ENCODE data around the gene PIH1D1. TPM values are rescaled to one million over a fixed set of nuclear protein-coding genes. Genes with fewer than 3 reads are reported as not detected.

The PIH1D1 gene
- total RNA-seq, 3 donors from 2014 or later = 95.0 to 105 (median 105) TPM

DNA sequence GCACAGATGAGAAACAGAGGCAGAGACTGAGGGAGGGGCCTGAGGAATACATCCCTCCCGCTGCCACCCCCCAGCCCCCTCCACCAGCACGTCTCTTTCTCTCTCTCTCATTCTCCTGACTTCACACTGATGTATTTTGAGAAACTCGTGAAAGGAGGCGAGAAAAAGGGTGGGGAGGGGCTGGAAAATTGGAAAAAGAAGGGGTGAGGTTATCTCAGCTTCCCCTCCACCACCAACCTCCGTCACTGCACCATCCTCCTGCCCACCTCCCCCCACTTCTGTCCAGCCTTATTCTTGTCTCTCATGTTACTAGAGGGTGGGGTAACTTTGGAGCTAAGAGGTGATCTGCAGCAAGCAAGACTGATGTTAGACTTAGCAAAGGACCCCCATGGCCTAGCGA is 11.8 kb downstream of the PIH1D1 start:
- peaks cover 31% of the 10 kb centered on the region for H3K4me1 Mint-ChIP-seq (ENCODE audit: low read depth)
- no peak for DNase-seq
- ATAC-seq = no peak
- H3K9me3 Mint-ChIP-seq = no peaks in the 10 kb centered on the region
- H3K36me3 Mint-ChIP-seq (ENCODE audit: insufficient read depth) = no peaks in the 10 kb centered on the region
- H3K27me3 Mint-ChIP-seq (ENCODE audit: low read depth) = peaks cover 76% of the 10 kb centered on the region
- no peak overlapping the region for H3K4me3 Mint-ChIP-seq

DNA sequence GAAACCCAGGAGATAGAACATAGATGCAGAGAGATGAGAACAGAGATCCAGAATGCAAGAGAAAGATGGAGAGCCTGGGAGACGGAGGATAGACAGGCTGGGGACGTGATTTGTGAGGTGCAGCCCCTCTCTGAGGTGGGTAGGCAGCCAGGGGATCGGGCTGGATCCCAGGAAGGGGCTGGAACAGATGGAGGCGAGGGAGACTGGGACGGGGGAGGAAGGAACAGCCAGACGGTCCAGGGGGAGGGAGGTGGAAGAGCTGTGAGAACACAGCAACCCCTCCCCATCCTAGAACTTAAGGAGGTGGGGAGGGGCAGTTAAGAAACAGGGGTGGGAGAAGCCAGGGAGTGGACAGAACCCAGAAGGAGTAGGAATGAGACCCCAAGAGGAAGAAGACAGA is 13.4 kb downstream of the PIH1D1 start:
- peaks cover 29% of the 10 kb centered on the region for H3K4me1 Mint-ChIP-seq (ENCODE audit: low read depth)
- no peaks in the 10 kb centered on the region for H3K9me3 Mint-ChIP-seq

DNA sequence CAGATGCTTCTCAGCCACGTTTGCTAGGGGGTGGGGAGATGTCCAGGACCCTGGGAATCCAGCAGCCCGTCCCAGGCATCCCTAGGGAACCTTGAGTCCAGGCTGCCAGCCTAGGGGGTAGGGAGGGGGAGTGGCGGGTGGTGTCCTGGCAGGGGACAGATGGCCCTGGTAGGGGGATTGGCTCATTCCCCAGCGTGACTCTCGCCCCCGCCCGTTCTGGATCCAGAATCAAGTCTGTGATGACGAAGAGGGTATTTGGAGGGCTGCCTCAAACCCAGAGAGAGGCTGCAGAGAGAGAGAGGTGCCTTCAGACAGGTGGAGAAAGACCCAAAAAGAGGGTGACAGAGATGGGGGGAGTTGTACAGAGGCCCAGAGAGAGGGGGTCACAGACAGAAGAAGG is 14.4 kb downstream of the PIH1D1 start:
- H3K9me3 Mint-ChIP-seq = no peaks in the 10 kb centered on the region
- H3K27me3 Mint-ChIP-seq (ENCODE audit: low read depth) = peaks cover 94% of the 10 kb centered on the region
- peaks cover 31% of the 10 kb centered on the region for H3K4me1 Mint-ChIP-seq (ENCODE audit: low read depth)
- H3K36me3 Mint-ChIP-seq (ENCODE audit: insufficient read depth) = no peaks in the 10 kb centered on the region
- no peak overlapping the region for H3K4me3 Mint-ChIP-seq
- no peak for ATAC-seq
- no peak for DNase-seq

More for the DNA sequence above, 13.4 kb downstream of the PIH1D1 start:
- Mint-ChIP-seq H3K27me3 (ENCODE audit: low read depth) (peaks cover 91% of the 10 kb centered on the region), H3K36me3 (ENCODE audit: insufficient read depth) (no peaks in the 10 kb centered on the region), H3K4me3 (no peak overlapping the region)
- DNase-seq (no peak), ATAC-seq (no peak)

DNA sequence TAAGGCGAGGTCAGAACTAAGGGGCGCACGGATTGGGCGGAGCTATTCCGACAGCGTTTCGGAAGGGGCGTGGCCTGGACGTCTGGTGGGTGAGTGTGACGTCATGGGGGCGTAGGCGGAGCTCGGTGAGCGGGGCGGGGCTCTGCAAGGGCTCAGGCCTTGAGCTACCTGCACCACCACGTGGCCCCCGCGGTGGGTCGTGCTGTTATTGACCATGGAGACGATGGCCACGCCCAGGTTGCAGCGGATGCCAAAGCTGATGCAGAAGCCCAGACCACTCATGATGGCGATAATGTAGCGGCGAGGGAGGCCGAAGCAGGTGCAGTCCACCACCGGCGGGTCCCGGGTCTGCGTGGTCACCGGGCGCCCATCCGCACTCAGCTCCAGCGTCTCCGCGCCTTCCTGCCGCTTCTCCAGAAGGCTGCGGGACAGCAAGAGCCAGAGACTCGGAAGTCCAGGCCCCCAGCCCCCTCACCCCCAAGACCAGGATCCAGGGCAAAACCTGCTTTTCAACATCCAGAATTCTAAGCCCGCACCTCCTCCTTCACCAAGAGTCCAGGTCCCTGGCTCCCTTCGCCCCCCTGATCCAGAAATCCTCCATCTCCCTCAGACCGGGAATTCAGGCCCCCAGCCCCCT is 15.1 kb downstream of the PIH1D1 start:
- Mint-ChIP-seq H3K36me3 (ENCODE audit: insufficient read depth) (no peaks in the 10 kb centered on the region), H3K27me3 (ENCODE audit: low read depth) (peaks cover 93% of the 10 kb centered on the region), H3K4me3 (no peak overlapping the region), H3K9me3 (no peaks in the 10 kb centered on the region), H3K4me1 (ENCODE audit: low read depth) (peaks cover 27% of the 10 kb centered on the region)
- DNase-seq = peak; percentile 47
- peak in 1 of 2 donors; percentile 15 for ATAC-seq

DNA sequence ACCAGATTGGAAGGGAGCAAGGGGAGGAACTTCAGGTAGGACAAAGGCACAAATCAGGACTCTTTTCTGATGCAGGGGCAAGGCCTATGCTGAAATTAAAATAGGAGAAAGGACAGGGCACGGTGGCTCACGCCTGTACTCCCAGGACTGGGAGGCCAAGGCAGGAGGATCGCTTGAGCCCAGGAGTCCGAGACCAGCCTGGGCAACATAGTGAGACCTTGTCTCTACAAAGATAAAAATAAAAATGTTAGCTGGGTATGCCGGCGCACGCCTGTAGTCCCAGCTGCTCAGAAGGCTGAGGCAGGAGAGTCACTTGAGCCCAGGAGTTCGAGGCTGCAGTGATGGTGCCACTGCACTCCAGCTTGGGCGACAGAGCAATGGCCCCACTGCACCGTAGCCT is 15.9 kb downstream of the PIH1D1 start:
- H3K4me1 Mint-ChIP-seq (ENCODE audit: low read depth) = peaks cover 28% of the 10 kb centered on the region

DNA sequence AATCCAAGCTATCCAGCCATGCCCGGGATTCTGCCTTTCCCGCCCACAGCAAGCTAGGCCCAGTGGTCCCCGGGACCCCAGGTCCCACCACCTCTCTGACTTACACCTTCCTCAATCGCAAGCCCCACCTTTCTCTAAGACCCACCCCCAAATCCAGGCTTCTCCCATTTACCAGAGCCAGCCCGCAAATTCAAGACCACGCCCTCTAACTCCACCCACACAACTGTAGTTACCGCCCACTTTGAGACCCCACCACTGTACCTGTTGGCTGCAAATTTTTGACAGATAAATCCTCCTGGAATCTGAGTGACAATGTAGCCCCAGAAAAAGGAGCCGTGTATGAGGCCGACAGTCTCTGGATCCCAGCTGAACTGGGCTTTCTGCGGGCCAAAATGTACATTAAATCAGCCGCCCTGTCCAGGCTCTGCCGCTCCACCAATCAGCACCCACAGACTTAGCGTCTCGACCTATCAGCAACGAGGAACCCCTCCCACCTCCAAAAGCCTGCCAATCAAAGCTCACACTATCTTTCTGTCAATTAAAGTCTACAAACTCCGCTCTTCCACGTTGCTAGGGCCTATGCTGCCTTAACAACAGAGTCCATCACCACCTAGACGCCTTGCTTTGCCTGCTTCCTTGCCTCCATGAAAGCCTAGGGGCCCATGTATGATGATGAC is 16.6 kb downstream of the PIH1D1 start:
- H3K27me3 Mint-ChIP-seq (ENCODE audit: low read depth) = peaks cover 95% of the 10 kb centered on the region
- peaks cover 26% of the 10 kb centered on the region for H3K4me1 Mint-ChIP-seq (ENCODE audit: low read depth)

More for the DNA sequence above, 15.9 kb downstream of the PIH1D1 start:
- no peak for ATAC-seq
- Mint-ChIP-seq H3K9me3 (no peaks in the 10 kb centered on the region), H3K27me3 (ENCODE audit: low read depth) (peaks cover 96% of the 10 kb centered on the region), H3K4me3 (no peak overlapping the region), H3K36me3 (ENCODE audit: insufficient read depth) (no peaks in the 10 kb centered on the region)
- DNase-seq = no peak

DNA sequence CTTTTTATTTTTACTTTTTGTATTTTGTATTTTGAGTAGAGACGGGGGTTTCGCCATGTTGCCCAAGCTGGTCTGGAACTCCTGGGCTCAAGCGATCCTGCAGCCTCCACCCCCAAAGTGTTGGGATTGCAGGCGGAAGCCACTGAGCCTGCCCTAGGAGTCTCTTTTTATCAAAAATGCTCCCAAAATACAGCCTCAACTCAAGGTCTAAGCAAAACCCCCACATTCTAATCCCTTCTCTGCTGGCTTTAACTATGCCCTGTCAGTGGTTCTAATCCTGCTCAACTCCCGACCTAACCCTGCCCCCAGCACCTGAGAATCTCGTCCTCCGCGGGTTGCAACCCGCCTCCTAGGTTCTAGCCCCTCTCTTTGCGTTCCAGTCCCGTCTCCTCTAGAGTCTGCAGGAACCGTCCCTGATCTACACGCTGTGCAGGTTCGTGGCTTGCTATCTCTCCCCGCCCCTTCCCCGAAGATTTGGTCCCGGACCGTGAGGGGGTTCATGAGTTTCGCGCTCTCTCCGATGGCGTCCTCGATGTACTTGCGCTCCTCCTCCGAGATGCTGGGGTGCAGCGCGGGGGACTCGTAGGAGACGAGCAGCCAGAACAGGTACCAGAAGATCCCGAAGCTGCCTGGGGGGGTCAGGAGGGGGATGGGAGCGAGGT is 18.2 kb downstream of the PIH1D1 start:
- Mint-ChIP-seq H3K4me1 (ENCODE audit: low read depth) (peaks cover 30% of the 10 kb centered on the region), H3K36me3 (ENCODE audit: insufficient read depth) (no peaks in the 10 kb centered on the region), H3K4me3 (peak overlapping the region; percentile 6), H3K9me3 (no peaks in the 10 kb centered on the region), H3K27me3 (ENCODE audit: low read depth) (peaks cover 92% of the 10 kb centered on the region)
- ATAC-seq = no peak
- DNase-seq = no peak

More for the DNA sequence above, 16.6 kb downstream of the PIH1D1 start:
- ATAC-seq (no peak), DNase-seq (no peak)
- no peaks in the 10 kb centered on the region for H3K36me3 Mint-ChIP-seq (ENCODE audit: insufficient read depth)
- H3K4me3 Mint-ChIP-seq = no peak overlapping the region
- H3K9me3 Mint-ChIP-seq = no peaks in the 10 kb centered on the region

DNA sequence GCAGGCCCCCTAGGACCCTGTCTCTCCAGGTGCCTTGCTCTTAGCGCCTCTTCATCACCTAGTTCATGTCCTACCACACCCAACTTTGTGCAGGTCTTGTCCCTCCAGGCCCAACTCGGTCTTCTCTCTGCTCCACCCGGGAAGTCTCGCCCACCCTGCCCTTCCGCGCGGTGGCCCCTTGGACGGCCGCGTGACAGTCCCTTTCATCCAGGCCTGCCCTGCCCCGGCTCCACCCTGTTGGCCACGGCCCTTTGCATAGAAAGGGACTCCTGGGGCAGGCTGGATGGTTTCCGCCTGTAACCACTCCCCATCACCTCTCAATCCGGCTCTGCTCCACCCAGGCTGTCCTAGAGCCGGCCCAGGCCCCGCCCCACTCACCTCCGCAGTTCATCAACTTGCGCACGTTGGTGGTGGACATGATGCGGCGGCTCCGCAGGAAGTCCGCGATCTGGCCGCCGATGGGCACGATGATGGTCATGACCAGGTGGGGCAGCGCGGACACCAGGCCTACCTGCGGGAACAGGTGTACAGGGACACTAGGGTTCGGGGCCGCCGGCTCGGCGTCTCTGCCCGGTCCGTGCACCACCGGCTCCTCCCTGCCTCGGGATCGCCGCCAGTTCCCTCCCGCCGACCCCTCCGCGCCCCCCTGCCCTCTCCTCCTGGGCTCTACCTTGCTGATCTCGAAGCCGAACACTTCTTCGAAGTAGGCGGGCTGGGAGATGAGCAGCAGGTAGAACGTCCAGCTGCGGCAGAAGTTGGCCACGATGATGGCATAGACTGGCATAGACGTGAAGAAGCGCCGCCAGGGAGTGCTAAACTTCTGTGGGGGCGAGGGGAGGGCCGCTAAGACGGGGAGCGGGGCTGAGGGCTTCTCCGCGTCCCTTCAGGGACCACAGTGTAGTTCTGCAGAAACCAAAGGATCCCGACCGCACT is 19.2 kb downstream of the PIH1D1 start:
- ATAC-seq (peak in 1 of 2 donors; percentile 48), DNase-seq (no peak)
- H3K9me3 Mint-ChIP-seq = no peaks in the 10 kb centered on the region
- H3K4me3 Mint-ChIP-seq = no peak overlapping the region
- H3K27me3 Mint-ChIP-seq (ENCODE audit: low read depth) = peaks cover 91% of the 10 kb centered on the region
- H3K36me3 Mint-ChIP-seq (ENCODE audit: insufficient read depth) = no peaks in the 10 kb centered on the region
- peaks cover 37% of the 10 kb centered on the region for H3K4me1 Mint-ChIP-seq (ENCODE audit: low read depth)

DNA sequence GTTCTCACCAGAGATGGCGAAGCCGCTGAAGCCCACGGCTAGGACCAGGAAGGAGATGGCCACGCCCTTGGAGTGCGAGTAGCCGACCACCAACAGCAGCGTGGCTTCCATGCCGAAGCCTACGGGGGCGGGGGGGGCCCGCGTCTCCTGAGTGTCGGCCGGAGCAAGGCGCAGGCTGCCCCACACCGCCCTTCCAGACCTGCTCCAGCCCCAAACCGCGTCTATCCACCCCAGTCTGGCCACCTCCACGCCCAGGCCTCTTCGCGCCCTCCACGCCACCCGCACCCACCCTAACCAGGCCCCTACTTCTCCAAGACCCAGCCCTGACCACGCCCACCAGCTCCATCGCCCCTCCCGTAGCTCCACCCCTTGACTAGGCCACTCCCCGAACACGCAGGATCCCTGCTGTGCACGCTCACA is 20.3 kb downstream of the PIH1D1 start:
- no peak for DNase-seq
- Mint-ChIP-seq H3K27me3 (ENCODE audit: low read depth) (peaks cover 91% of the 10 kb centered on the region), H3K36me3 (ENCODE audit: insufficient read depth) (no peaks in the 10 kb centered on the region), H3K4me1 (ENCODE audit: low read depth) (peaks cover 44% of the 10 kb centered on the region), H3K4me3 (no peak overlapping the region), H3K9me3 (no peaks in the 10 kb centered on the region)
- no peak for ATAC-seq

DNA sequence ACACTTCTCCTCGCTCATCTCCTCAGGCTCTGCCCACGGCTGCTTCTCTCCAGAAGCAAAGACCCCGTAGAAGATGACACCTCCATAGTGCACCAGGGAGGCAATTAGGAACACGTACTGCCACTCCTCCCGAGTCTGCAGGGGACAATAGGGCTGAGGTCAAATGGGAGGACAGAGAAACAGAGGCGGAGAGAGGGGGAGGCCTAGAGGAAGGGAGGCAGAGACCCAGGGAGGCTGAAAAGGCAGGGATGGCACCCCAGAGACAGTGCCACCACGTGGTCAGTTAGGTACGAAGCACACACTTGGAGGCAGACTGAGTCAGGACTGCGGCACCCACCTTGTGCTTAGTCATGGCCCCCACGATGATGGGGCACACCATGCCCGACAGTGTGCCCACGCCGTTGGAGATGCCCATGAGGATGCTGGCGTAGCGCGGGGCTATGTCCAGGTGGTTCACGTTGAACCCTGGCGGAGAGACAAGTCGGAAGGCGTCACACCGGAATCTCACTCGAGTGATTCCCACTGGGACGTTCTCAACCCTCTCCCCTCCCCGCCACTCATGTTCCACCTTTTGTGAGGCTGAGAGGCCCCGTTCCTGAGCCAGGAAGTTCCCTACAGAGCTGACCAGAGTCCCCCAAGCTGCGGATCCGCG is 20.8 kb downstream of the PIH1D1 start:
- peaks cover 91% of the 10 kb centered on the region for H3K27me3 Mint-ChIP-seq (ENCODE audit: low read depth)
- H3K36me3 Mint-ChIP-seq (ENCODE audit: insufficient read depth) = no peaks in the 10 kb centered on the region
- DNase-seq = no peak
- no peaks in the 10 kb centered on the region for H3K9me3 Mint-ChIP-seq
- ATAC-seq = peak; percentile 55 to 61
- H3K4me1 Mint-ChIP-seq (ENCODE audit: low read depth) = peaks cover 41% of the 10 kb centered on the region
- H3K4me3 Mint-ChIP-seq = no peak overlapping the region

DNA sequence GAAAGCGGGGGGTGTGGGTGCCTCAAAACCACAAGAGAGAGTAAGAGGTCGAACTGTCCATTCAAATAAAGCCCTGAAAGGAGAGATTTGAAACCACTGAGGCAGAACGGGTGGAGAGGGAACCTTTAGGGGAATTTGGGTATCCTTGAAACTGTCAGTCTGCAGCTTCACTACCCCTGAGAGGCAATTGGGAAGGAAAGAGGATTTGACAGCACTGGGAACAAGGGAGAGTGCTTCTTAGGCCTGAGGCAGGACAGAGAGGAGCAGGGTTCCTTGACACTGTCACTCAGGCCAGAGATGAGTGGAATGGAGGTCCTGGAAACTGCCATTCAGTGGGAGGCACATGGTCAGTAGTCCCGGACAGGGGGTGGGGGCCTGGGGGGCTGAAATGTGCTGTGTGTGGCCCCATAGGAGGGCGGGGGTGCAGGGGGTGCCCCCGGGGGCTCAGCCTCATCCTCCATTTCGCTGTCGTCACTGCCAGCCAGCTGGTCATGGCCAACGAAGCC is 21.4 kb downstream of the PIH1D1 start:
- H3K27me3 Mint-ChIP-seq (ENCODE audit: low read depth) = peaks cover 91% of the 10 kb centered on the region
- H3K4me1 Mint-ChIP-seq (ENCODE audit: low read depth) = peaks cover 39% of the 10 kb centered on the region
- no peaks in the 10 kb centered on the region for H3K36me3 Mint-ChIP-seq (ENCODE audit: insufficient read depth)
- H3K9me3 Mint-ChIP-seq = no peaks in the 10 kb centered on the region
- no peak overlapping the region for H3K4me3 Mint-ChIP-seq
- ATAC-seq (no peak), DNase-seq (no peak)

DNA sequence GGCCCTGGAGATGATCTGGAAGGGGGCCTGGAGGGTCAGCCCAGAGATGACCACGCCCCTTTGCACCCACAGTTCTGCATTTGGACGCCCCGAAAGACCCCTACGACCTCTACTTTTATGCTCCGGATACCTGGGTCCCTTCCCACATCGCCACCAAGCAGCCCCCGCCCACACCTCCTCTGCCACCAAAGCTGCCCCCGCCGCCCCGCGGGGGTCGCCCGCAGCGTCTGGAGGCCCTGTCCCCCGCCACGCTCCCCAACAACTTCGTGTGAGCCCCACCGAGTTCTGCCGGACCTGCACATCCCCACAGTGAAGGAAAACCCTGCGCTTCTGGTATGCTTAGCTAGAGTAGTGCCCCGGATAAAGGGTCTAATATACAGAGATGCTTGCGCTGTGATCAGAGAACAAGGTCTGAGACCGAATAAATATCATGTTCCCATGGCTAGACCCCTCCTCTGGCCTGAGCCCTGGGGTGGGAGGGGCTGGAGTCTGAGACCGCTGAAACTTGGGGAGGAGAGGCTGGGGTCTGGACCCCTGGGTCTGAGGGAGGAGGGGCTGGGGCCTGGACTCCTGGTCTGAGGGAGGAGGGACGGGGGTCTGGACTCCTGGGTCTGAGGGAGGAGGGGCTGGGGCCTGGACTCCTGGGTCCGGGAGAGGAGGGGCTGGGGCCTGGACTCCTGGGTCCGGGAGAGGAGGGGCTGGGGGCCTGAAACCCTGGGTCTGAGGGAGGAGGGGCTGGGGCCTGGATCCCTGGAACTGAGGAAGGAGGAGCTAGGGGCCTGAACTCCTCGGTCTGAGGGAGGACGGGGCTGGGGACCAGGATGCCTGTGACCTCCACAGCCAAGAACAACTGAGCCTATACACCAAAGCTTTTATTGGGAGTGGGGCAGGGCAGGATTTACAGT is 22.8 kb downstream of the PIH1D1 start:
- DNase-seq (no peak), ATAC-seq (no peak)
- no peaks in the 10 kb centered on the region for H3K36me3 Mint-ChIP-seq (ENCODE audit: insufficient read depth)
- H3K4me1 Mint-ChIP-seq (ENCODE audit: low read depth) = peaks cover 49% of the 10 kb centered on the region
- H3K27me3 Mint-ChIP-seq (ENCODE audit: low read depth) = peaks cover 88% of the 10 kb centered on the region
- no peaks in the 10 kb centered on the region for H3K9me3 Mint-ChIP-seq
- H3K4me3 Mint-ChIP-seq = no peak overlapping the region
